HG03196 (cell line): ENCODE measurements around the gene ALDH1A2.

Experiments used
- ATAC-seq: cut with Tn5 transposase; IDR thresholded peaks from one replicate; pipeline ENCODE4 v1.9.1; 2021; ENCODE audit not compliant: unreplicated experiment

ALDH1A2 gene

GRCh38 chr15:57910672-57911071, 154.8 kb downstream of the ALDH1A2 start:
- ATAC-seq: no peak

GRCh38 chr15:57909388-57909787, 156.1 kb downstream of the ALDH1A2 start:
- ATAC-seq: no peak

GRCh38 chr15:57903626-57904025, 161.9 kb downstream of the ALDH1A2 start:
- ATAC-seq: no peak
